Body of pancreas (tissue), 4 donors: ENCODE measurements around the gene COQ7.

Source experiments
- CTCF ChIP-seq, 7 experiments: fragments of 450-650 bp in 4 of 7; fragments of 200-600 bp in 3 of 7; sonication (generic) in 3 of 7; IDR thresholded peaks; one replicate each; pipeline ENCODE4 v1.5.1; 2016 to 2019; ENCODE audit warnings: antibody characterized with exemption in 7 of 7
- POLR2A ChIP-seq, 3 donors: fragments of 450-650 bp; IDR thresholded peaks; one replicate each; pipeline ENCODE4 v1.6.1; 2016; ENCODE audit warnings: antibody characterized with exemption in 3 of 3, mild to moderate bottlenecking in 2 of 3

DNA sequence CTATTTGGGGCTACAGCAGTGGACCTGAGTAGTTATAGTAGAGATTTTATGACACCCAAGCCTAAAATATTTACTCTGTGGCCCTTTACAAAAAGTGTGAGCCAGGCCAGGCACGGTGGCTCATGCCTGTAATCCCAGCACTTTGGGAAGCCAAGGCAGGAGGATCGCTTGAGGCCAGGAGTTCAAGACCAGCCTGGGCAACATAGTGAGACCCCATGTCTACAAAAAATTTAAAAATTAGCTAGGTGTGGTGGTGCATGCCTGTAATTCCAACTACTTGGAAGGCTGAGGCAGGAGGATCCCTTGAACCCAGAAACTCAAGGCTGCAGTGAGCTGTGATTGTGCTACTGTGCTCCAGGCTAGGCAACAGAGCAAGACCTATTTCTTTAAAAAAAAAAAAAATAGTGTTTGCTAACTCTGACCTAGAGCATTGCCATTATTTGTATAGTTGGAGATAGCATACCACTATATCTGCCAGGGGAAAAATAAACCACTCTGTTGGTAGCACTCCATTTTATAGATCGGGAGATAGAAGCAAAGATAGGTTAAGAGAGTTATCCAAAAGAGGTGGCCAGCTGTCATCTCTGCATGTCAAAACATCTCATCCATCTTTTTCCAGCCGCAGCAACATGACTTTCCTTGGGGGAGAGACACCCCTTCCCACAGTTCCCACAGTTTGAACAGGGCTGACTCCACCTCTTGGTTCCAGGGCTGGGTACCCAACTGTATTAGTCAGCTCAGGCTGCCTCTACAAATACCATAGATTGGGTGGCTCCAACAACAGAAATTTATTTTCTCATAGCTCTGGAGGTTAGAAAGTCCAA lies 43.3 kb downstream of the COQ7 start:
- TF ChIP-seq CTCF (IDR thresholded peaks at IDR 0.05), result no peak
- no peak for TF ChIP-seq POLR2A (IDR thresholded peaks at IDR 0.05)
